ENCODE data around the gene REST.
A peak's percentile ranks its signal among the peaks of the same experiment; 100 is the strongest.
"Not testable (repeated sequence)": the region's sequence is repeated elsewhere in the genome, so short reads cannot be mapped to it uniquely, and the experiment has no call there.

Gene REST, protein sequence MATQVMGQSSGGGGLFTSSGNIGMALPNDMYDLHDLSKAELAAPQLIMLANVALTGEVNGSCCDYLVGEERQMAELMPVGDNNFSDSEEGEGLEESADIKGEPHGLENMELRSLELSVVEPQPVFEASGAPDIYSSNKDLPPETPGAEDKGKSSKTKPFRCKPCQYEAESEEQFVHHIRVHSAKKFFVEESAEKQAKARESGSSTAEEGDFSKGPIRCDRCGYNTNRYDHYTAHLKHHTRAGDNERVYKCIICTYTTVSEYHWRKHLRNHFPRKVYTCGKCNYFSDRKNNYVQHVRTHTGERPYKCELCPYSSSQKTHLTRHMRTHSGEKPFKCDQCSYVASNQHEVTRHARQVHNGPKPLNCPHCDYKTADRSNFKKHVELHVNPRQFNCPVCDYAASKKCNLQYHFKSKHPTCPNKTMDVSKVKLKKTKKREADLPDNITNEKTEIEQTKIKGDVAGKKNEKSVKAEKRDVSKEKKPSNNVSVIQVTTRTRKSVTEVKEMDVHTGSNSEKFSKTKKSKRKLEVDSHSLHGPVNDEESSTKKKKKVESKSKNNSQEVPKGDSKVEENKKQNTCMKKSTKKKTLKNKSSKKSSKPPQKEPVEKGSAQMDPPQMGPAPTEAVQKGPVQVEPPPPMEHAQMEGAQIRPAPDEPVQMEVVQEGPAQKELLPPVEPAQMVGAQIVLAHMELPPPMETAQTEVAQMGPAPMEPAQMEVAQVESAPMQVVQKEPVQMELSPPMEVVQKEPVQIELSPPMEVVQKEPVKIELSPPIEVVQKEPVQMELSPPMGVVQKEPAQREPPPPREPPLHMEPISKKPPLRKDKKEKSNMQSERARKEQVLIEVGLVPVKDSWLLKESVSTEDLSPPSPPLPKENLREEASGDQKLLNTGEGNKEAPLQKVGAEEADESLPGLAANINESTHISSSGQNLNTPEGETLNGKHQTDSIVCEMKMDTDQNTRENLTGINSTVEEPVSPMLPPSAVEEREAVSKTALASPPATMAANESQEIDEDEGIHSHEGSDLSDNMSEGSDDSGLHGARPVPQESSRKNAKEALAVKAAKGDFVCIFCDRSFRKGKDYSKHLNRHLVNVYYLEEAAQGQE

DNA sequence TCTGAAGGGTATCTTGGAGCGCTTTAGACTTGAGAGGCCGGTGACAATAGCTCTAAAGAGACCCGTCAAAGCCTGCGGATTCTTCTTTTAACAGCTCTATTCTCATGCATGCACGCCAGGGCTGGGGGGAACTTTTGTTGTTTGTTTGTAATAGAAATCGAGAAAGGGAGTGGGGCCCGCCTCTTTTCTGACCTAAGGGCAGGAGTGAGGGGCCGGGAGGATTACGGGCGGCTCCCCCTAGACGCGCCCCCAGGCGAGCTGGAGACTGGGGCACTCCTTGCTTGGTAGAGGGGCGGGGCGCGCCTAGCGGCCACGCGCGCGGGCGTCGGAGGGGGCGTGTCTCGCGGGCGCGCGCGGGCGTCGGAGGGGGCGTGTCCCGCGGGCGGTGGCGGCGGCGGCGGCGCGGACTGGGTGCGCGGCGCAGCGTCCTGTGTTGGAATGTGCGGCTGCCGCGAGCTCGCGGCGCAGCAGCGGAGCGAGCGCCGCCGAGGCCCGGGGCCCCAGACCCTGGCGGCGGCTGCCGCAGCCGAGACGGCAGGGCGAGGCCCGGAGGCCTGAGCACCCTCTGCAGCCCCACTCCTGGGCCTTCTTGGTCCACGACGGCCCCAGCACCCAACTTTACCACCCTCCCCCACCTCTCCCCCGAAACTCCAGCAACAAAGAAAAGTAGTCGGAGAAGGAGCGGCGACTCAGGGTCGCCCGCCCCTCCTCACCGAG, at the start of gene REST:
Gene REST, plus strand, starts transcription at position 412 of the 717 bp plus-strand sequence. CDS start 2,739 bp downstream, outside the sequence.
- no peak for DNase-seq (ENCODE audit: low read depth)

DNA sequence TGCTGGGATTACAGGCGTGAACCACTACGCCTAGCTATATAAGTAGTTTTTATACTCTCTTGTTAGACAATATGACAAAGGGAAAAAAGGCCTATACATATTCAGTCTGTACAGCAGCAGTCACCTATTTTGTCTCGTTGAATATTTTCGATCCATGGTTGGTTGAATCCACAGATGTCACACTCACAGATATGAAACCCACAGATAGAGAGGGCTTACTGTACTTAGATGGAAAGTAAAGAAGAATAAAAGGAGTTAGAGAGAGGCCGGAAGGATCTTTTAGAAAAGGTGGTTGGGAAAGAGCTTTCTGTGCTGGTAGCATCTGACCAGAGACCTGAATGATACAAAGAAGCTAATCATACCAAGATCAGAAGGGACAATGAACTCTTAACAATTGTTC, 47.9 kb upstream of the REST start:
- no peak for DNase-seq (ENCODE audit: low read depth)

DNA sequence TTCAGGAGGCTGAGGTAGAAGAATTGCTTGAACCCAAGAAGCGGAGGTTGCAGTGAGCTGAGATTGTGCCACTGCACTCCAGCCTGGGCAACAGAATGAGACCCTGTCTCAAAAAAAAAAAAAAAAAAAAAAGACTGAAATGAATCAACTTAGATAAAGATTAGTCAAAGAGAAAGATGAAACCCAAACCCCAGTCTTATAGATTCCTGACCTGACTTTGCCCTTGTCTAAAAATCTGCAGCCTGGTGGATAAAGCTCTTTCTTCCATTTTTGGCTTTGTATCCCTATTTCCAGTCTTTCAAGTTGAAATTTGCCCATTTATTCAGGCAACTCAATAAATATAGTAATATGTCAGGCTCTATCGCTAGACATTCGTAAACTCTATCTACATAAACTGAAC, 46.9 kb upstream of the REST start:
- DNase-seq (ENCODE audit: low read depth) = no peak

DNA sequence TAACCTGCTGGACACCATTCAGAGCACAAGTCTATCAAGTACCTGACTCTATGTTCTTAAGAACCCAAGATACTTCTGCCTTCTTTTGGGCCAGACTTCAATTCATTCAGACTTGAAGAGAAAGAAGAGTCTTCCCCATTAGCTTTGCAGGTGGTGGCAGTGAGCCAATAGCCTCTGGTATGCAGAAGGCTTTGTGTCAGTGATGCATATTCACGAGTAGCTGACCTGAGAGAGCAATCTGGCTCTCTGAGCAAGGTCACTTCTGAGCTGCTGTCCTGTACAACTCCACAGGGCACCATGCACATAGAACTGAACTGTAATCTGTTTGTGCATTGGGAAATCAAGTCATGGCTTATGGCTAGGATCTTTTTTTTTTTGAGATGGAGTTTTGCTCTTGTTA, 46.3 kb upstream of the REST start:
- no peak for DNase-seq (ENCODE audit: low read depth)

DNA sequence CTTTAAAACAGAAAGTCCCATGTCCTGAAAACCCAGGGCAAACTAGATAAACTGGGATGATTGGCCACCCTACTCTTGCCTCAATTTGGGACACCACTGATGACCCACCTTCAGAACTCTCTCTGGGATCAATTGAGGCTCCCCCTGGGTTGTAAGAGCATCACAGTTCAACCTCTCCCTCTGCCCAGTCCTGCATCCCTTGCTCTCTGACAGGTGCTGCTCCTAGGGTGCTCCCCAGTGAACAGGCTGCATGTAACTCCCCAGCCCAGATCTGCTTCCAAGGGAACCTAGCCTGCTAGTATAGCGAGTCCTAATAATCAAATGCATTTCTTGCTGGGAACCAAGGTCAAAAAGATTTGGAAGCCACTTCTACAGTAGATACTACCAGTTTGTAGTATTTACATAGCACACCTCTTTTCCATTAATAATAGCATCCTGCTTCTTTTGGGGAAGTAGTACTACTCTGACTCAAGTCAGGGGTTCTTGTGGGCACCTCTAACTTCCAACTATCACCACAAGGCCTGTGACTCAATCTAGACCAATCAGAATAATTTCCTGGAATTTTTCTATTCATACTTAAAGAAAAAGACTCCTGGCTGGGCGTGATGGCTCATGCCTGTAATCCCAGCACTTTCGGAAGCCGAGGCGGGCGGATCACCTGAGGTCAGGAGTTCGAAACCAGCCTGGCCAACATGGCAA, 44.1 kb upstream of the REST start:
- DNase-seq (ENCODE audit: low read depth) = no peak

DNA sequence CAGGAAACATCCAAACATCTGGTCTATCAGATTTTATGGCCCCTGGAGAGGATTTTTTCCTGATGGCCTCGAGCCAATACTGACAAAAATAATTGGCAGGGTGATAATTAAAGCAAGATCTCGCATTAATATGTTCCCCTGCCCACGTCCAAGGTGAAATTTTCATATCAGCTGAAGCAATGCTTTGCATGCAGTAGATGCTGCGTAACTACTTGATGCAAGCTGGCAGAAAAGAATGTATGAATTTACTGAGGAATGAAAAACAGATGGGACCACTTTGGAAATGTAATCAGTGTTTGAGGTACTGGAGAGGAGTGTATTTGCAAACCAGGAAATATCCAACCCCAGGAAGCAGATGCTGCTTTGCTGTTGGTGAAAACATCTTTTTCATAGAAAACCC, 36.8 kb upstream of the REST start:
- DNase-seq (ENCODE audit: low read depth) = peak; percentile 36

DNA sequence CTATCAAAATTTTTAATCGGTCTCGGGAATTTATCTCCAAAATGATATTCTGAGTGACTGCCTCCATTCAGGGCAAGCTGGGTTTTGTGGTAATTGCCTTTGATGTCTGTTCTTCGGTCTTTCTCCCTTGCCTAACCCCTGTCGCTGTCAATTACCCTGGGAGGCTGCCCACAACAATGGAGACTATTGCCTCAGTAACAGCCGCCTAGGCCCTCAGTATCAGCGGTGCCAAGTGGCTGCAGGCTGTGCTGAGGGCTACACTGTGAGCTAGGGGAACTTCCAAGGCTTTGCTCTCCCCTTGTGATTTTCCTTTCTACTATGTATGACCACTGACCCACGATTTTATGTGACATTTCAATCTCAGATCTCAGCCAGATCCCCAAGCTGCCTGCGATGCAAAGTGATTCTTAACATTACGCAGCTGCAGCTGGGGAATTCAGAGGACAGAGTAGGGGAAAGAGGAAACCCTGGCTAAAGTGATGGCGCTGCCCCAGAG, 36.3 kb upstream of the REST start:
- no peak for DNase-seq (ENCODE audit: low read depth)

DNA sequence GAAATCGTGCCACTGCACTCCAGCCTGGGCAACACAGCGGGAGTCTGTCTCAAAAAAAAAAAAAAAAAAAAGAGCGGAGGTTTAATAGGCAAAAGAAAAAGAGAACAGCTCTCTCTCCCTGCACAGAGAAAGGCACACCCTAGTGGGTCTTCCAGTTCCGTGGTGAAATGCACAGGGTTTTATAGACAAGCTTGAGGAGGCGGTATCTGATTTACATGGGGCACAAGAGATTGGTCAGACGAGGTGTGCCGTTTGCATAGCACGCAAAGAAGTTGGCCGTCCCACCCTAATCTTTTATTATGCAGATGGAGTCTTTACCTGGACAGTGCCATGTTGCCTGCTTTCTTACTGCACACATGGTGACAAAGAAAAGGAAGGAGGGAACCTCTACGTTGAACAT, 33.5 kb upstream of the REST start:
- no peak for DNase-seq (ENCODE audit: low read depth)

DNA sequence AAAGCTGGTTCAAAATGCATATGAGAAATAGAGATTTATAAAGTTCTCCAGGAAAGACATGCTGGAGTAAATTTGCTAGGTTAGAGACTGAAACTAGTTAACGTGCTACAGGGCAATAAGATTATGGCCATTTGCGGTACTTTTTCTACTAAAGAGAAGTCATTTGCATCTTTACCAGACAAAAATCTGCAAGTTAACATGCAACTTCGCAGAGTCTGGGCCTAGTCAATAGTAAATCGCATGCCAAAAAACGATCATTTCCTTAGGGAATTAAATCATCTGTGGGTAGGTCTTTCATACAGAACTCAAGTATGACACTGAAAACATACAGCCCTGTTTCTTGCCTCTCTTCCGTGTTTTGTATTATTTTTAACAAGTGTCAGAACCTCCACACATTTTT, 32.8 kb upstream of the REST start:
- no peak for DNase-seq (ENCODE audit: low read depth)

DNA sequence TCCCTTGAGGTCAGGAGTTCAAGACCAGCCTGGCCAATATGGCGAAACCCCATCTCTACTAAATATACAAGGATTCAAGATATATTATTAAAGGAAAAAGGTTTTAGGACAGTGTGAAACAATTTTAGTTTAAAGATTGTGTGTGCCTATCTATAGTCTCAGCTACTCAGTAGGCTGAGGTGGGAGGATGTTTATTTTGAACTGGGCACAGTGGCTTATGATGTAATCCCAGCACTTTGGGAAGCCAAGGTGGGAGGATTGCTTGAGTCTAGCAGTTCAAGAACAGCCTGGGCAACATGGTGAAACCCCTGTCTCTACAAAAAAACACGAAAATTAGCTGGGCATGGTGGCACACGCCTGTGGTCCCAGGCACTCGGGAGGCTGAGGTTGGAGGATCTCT, 31.4 kb upstream of the REST start:
- no peak for DNase-seq (ENCODE audit: low read depth)

DNA sequence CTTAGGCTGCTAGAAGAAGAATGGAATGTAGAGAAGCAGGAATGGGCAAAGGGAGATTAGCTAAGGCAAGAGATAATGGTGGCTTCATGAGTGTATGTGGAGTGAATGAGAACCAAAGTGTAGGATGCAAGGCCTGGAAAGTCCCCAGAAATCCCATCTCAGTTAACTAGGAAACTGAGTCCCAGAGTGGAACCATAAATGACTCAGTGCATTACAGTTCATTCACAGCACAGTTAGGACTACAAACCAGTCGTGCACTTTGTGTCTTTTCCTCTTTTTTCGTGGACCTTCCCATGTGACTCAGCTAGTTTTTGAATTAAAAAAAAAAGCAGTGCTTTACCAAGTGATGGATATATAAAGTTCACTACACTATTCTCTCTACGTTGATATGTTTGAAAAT, 27.7 kb upstream of the REST start:
- no peak for DNase-seq (ENCODE audit: low read depth)

DNA sequence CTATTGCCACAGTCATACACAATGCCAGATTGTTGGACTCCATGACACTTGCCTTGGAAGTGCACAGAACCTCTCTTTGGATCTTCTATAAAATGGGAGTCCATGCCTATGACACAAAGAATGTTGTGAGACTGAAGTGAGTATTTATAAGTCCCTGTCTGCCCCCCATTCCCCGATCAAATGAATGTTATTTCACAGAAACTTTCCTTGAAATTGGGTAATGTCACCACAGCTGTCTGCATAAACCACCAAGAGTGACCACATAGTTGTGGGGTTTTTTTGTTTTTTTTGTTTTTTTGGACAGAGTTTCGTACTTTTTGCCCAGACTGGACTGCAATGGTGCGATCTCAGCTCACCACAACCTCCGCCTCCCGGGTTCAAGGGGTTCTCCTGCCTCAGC, 27.1 kb upstream of the REST start:
- DNase-seq (ENCODE audit: low read depth) = no peak

DNA sequence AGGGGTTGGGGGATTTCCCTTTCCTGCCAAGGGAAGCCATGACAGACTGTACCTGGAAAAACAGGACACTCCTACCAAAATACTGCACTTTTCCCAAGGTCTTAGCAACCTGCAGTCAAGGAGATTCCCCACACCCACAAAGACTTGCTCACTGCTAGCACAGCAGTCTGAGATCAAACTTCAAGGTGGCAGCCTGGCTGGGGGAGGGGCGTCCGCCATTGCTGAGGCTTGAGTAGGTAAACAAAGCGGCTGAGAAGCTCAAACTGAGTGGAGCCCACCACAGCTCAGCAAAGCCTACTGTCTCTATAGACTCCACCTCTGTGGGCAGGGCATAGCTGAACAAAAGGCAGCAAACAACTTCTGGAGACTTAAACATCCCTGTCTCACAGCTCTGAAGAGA, 23.2 kb upstream of the REST start:
- DNase-seq (ENCODE audit: low read depth) = not testable (repeated sequence)

DNA sequence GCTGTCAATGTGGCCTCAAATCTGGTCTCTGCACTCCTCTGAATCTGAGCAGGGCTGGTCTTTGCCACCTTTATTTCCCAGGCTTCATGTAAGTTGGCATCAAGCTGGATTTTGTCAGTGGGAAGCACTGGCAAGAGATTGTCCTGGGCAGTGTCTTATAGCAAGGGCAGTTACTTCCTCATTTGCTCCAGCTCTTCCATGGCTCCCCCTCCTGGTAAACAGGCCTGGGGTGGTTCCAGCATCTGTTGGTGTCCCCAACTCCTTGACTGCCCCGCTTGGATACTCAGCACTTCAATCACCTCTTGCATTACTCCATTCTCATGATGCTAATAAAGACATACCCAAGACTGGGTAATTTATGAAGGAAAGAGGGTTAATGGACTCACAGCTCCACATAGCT, 15.0 kb upstream of the REST start:
- no peak for DNase-seq (ENCODE audit: low read depth)

DNA sequence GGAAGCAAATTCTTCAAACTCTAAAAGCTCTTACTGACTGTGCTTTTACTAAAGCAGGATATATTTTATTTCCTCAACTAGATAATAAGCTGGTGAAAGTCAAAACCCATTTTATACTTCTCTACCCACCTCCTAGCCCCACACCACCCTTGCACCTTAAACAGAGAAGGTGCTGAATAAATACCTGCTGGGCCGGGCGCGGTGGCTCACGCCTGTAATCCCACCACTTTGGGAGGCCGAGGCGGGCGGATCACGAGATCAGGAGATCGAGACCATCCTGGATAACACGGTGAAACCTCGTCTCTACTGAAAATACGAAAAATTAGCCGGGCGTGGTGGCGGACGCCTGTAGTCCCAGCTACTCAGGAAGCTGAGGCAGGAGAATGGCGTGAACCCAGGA, 9.9 kb upstream of the REST start:
- DNase-seq (ENCODE audit: low read depth) = not testable (repeated sequence)

DNA sequence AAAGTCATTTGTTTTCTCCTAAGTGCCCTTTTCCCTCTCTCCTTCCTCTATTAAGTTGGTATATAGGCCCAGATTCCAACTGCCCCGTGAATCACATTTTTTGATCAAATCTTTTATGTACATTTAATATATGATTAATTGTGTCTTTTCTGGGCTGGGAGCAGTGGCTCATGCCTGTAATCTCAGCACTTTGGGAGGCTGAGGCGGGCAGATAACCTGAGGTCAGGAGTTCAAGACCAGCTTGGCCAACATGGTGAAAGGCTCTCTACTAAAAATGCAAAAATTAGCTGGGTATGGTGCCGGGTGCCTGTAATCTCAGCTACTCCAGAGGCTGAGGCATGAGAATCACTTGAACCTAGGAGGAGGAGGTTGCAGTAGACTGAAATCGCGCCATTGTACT, 7.5 kb upstream of the REST start:
- not testable (repeated sequence) for DNase-seq (ENCODE audit: low read depth)

DNA sequence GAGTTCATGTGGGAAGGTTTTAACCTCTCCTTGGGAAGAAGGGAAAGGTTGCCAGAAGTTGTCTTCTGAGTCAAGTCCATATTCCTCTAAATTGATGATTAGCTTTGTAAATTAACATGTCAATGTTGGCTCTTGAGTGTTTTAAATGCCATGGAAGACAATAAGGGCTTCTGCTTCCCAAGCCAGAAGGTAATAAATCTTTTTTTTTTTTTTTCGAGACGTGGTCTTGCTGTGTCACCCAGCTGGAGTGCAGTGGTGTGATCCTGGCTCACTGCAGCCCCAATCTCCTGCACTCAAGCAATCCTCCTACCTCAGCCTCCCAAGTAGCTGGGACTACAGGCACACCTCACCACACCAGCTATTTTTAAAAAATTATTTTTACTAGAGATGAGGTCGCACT, 5.0 kb upstream of the REST start:
- DNase-seq (ENCODE audit: low read depth) = no peak

DNA sequence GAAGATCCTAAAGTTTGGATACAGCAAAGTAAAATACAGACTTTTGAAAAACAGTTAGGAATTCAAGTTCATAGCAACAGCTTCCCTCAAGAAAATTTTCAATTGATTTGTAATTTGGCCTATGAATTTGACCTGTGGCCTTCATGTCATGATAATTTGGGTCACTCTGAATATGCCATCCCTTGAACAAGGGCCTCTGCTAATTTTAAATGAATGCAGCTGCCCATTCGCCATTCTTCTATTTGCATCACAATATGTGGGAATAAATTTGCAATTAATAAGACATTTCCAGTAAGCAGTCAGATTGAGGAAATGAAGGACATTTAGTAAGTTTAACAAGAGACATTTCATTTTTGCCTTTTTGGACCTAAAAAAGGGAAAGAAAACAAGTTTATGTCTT, 1.9 kb upstream of the REST start:
- no peak for DNase-seq (ENCODE audit: low read depth)

DNA sequence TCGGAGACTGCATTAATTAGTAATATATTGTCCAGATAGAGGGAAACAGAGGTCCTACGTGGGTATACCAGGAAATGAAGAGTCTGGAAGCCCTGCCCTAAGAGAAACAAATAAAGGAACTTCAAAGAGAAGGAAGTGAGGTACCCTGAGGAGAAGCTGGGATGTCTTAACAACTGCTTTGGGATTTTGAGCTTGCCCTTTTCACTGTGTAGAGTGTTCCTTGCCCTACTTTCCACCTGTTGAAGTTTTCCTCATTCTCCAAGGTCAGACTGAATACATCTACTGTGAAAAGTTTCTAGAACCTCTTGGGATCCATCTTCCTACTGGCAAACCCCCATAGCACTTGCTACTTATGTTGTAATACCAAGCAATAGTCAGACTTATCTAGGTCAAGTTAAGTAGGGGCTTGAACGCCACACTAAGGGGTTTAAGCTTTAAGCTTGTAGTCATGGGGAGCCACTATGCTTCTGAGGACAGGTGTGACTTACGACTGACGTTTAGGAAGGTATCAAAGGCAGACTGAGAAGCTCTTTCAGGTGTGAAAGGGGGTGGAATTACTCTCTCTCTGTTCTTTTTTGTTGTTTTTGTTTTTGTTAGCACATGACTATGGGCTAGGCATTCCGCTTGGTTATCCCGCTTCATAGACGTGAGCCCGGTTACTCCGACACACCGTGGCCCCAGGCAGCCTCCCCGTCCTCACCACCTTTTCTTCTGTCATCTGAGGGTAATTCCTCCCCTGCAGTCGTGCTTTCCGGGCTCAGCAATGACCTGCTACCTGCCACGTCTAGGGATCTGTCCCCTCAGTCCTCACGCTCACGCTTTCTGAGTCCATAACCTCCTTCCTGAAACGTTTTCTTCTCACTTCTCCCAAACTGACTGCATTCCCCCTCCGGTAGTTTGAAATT, 959 bp upstream of the REST start:
- no peak for DNase-seq (ENCODE audit: low read depth)

Measured in HS-5 (cell line).